HG02885 (cell line): ENCODE measurements around the gene CTBP1.

Experiments
- ATAC-seq: cut with Tn5 transposase; IDR thresholded peaks from one replicate; pipeline ENCODE4 v1.9.1; 2021; ENCODE audit warnings: mild to moderate bottlenecking; ENCODE audit not compliant: unreplicated experiment, poor library complexity

CTBP1 gene

GRCh38 chr4:1285151-1285789 lies 36.3 kb upstream of the CTBP1 start:
- ATAC-seq: no peak

GRCh38 chr4:1283711-1284110 lies 34.8 kb upstream of the CTBP1 start:
- ATAC-seq: no peak

GRCh38 chr4:1279253-1279652 lies 30.3 kb upstream of the CTBP1 start:
- no peak for ATAC-seq

GRCh38 chr4:1277667-1278665 lies 29.0 kb upstream of the CTBP1 start:
- no peak for ATAC-seq

- no peak for ATAC-seq
Observed at GRCh38 chr4:1276984-1277383, 28.1 kb upstream of the CTBP1 start.

- no peak for ATAC-seq
Observed at GRCh38 chr4:1274871-1275270, 25.9 kb upstream of the CTBP1 start.

GRCh38 chr4:1271686-1272085 lies 22.8 kb upstream of the CTBP1 start:
- ATAC-seq: no peak

GRCh38 chr4:1269209-1269608 lies 20.3 kb upstream of the CTBP1 start:
- ATAC-seq: no peak

DNA sequence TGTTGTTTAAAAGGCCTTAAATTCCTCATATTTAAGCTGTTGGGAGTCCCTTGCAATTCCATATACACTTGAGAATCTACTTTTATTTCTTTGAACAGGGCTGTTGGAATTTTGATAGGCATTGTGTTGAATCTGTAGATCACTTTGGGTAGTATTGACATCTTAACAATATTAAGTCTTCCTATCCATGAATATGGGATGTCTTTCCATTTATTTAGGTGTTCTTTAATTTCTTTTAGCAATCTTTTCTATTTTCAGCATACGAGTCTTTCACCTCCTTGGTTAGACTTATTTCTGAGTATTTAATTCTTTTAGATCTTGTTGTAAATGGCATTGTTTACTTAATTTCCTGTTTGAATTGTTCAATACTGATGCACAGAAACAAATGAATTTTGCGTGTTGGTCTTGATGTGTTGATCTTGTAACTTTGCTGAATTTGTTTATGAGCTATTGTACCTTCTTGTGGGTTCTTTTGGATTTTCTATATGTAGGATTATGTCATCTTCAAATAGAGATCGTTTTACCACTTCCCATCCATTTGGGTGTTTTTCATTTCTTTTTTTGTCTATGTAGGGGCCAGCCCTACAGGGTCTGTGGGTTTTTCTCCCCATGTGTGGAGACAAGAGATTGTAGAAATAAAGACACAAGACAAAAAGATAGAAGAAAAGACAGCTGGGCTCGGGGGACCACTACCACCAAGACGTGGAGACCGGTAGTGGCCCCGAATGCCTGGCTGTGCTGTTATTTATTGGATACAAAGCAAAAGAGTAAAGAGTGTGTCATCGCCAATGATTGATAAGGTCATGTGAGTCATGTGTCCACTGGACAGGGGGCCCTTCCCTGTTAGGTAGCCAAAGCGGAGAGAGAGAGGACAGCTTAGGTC lies 18.2 kb upstream of the CTBP1 start:
- ATAC-seq: no peak

DNA sequence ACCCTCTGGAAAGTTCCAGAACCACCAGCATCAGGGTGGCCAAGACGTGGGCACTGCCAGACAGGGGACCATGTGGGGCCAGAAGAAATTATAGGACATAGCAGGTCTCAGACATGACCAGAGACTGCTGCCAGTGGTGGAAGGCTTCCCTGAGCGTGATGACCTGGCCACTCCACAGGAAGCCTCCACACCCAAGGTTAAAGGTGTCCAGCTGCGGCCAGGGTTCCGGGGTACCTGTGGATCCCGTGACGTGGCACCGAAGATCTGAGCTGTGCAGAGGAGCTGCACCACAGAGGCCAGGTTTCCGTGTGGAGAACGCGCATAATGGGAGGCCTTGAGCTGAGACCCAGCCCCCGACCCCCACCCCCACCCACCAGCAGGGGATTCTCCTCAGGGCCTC lies 16.4 kb upstream of the CTBP1 start:
- no peak for ATAC-seq

DNA sequence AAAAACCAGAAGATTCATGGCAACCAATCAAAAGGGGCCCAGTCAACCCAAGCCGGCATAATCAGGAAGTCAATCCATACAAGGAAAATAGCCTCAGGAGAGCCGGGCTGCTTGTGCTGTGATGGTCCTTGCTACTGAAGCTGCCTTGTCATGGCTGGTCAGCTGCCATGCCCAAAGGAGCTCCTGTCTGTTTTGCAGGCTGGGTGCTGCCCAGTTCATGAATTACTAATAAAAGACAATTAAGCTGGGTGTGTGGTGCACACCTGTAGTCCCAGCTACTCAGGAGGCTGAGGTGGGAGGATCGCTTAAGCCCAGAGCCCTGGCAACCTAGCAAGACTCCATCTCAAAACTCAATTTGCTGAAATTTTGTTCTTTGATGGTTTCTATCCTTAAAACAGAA lies 16.0 kb upstream of the CTBP1 start:
- no peak for ATAC-seq

DNA sequence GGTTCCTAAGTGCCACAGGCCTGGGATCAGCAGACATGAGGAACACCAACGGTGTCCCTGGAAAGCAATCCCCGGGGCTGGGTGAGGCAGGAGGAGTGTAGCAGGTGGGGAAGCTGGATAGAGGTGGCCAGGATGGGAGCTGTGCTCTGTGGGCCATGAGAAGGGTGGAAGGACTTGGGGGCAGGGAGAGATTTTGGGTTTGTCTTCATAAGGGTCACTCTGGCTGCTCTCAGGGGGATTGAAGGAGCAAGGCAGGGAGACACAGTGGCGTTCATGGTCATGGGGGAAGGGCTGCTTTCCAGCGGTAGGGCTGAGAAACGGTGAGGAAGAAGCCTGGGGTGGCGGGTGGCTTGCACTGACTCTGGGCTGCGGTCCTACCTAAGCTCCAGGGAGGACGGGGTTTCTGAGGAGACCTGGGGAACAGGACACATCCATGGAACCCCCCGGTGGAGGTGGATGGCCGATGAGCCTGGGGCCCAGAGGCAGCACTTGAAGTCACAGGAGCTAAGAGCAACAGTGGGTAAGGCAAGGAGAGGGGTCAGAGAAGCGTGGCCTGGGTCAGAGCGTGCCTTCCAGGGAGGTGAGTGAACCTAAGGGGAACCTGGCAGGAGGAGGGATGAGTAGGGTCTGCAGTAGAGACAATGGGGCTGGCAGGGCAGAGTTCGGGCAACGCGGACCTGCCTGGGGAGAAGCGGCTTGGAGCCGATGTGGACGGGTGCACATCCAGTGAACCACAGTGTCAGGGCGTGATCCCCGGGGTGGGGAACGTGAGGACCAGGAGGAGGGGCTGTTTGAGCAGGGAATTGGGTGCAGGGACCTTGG lies 12.4 kb upstream of the CTBP1 start:
- no peak for ATAC-seq

GRCh38 chr4:1260418-1261106 lies 11.6 kb upstream of the CTBP1 start:
- ATAC-seq: no peak

DNA sequence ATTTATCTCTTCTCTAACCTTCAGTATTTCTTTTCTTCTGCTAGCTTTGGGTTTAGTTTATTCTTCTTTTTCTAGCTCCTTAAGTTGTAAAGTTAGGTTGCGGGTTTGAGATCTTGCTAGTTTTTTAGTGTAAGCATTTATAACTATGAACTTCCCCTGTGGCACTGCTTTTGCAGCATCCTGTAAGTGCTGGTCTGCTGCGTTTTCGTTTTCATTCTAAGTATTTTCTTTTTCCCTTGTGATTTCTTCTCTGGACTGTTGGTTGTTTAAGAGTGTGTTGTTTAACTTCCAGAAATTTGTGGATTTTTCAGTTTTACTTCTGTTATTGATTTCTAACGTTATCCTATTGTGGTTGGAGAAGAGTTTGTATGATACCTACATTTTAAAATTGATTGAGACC lies 11.0 kb upstream of the CTBP1 start:
- no peak for ATAC-seq

DNA sequence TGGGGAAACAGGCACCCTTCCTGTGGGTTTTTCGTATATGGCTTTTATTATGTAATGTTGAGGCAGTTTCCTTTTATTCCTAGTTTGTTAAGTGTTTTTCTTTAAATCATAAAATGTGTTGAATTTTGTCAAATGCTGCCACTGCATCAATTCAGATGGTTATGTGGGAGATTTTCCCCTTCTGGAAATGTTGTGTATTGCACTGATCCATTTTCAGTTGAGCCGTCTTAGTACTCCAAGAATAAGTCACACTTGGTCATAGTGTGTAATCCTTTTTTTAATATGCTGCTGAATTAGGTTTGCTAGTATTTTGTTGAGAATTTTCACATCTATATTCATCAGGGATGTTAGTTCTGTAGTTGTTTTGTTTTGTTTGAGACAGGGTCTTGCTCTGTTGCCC lies 9.5 kb upstream of the CTBP1 start:
- ATAC-seq: no peak

DNA sequence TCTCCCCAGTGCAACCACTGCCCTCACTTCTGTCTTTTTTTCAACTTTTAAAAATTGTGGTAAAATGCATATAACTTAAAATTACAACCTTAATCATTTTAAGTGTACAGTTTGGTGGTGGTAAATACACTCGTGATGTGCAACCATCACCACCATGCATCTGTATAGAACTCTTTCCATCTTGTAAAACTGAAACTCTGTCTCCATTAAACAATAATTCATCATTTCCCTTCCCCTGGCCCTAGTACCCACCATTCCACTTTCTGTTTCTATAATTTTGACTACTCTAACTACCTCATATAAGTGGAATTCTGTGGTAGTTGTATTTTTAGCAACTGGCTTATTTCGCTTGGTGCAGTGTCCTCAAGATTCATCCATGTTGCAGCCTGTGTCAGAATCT lies 6.8 kb upstream of the CTBP1 start:
- ATAC-seq: no peak

DNA sequence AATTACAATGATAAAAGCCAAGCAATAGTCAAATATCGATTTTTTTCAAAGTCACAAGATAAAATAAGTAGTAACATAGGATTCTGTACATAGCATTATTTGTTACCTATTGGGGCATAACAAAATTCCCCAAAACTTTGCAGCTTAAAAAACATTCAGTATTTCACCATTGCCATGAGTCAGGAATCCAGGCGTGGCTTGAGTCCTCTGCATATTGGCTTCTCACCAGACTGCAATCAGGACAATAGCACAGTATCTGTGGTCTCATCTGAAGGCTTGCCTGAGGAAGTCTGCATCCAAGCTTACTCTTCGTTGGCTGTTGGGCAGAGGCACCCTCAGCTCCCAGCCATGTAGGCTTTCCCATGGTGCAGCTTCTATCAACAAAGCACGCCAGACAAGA lies 6.2 kb upstream of the CTBP1 start:
- no peak for ATAC-seq

DNA sequence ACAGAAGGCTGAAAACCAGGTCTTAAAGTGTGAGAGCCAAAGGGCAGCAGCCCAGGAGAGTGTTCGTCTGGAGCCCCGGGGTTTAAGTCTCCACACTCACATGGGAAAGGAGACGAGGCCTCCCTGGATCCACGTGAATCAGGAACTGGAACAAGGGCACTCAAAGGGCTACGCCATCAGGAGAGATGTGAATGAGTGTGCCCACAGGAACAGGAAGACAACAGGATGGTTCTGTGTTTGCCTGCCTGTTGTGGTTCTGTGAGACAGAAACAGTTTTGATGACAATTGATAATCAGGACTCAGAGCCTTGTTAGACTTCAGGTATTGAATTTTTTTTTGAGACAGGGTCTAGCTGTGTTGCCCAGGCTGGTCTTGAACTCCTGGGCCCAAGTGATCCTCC lies 4.9 kb upstream of the CTBP1 start:
- ATAC-seq: no peak

DNA sequence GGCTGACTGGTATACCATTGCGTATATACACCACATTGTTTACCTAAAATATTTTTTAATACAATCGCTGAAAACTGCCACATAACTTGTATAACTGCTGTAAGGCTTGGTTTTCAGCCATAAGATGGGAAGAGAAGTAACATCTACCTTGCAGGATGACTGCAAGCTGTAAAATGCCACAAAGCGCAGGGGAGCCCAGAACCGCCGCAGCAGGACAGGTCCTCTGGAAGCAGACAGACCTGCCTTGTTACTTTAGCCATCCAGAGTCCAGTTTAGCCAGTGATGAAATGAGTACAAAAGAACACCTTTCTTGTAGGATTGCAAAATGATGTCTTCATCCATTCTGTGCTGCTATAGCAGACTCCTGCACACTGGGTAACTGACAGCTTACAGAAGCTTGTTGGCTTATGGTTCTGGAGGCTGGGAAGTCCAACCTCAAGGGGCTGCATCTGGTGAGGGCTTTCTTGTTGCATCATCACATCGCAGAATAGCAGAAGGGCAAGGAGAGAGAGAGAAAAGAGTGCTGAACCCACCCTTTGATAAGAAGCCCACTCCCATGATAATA lies 4.1 kb upstream of the CTBP1 start:
- ATAC-seq: no peak
